IMR-90 (cell line): ENCODE data around the gene PAPSS2. TPM values are rescaled to one million over a fixed set of nuclear protein-coding genes. Genes with fewer than 3 reads are reported as not detected.
"Not testable (repeated sequence)": the region's sequence is repeated elsewhere in the genome, so short reads cannot be mapped to it uniquely, and the experiment has no call there.

ENCODE experiments used
- ATAC-seq: fragments of 200-7000 bp; cut with Tn5 transposase; 2 replicates; pipeline ENCODE4 v1.9.1; 2020; ENCODE audit warnings: low read depth, mild to moderate bottlenecking, moderate library complexity
- BruUV-seq: library from RNA; stranded (reverse); fragments of 400-500 nt; replicated peaks from 2 replicates; lab custom pipeline; 2021; lab: Mats Ljungman, UMichigan
- CTCF ChIA-PET: fragments of 300-600 bp; formaldehyde crosslinking; extraction: SDS; loops from one replicate; lab custom pipeline; 2021; ENCODE audit warnings: antibody characterized with exemption; lab: Yijun Ruan, JAX
- POLR2A ChIA-PET: fragments of 300-600 bp; sonication (Branson Sonifier 250); formaldehyde crosslinking; loops from one replicate; lab custom pipeline; 2022; ENCODE audit warnings: antibody characterized with exemption; ENCODE audit not compliant: unreplicated experiment; lab: Charles Lee
- DNase-seq: peaks from one replicate; pipeline ENCODE4 v3.0.0; 2013
- H2AFZ ChIP-seq: replicated peaks from 2 replicates; pipeline ENCODE3; 2013; ENCODE audit warnings: low read length, mild to moderate bottlenecking; ENCODE audit not compliant: poor library complexity
- H2AK5ac ChIP-seq: 2 replicates; pipeline ENCODE4 v1.6.1; 2013; ENCODE audit warnings: low read depth, low read length, inconsistent platforms
- H2AK9ac ChIP-seq: replicated peaks from 2 replicates; pipeline ENCODE3; 2013; ENCODE audit warnings: mild to moderate bottlenecking, low read depth, low read length, moderate library complexity; ENCODE audit not compliant: poor library complexity
- H2BK120ac ChIP-seq: 2 replicates; pipeline ENCODE4 v1.6.1; 2013; ENCODE audit warnings: low read depth, low read length, inconsistent platforms
- H2BK15ac ChIP-seq: 3 replicates; pipeline ENCODE4 v1.6.1; 2013; ENCODE audit warnings: low read depth, low read length, inconsistent platforms
- H2BK20ac ChIP-seq: 2 replicates; pipeline ENCODE4 v1.6.1; 2013; ENCODE audit warnings: low read depth, mild to moderate bottlenecking, inconsistent platforms, low read length, moderate library complexity
- H2BK5ac ChIP-seq: 2 replicates; pipeline ENCODE4 v1.6.1; 2013; ENCODE audit warnings: mild to moderate bottlenecking, low read depth, low read length, inconsistent platforms; ENCODE audit not compliant: poor library complexity, severe bottlenecking
- H3K14ac ChIP-seq: replicated peaks from 2 replicates; pipeline ENCODE4 v1.6.1; 2013; ENCODE audit warnings: low read depth, low read length, inconsistent platforms
- H3K18ac ChIP-seq: 2 replicates; pipeline ENCODE4 v1.6.1; 2013; ENCODE audit warnings: low read depth, low read length, control low read depth
- H3K23ac ChIP-seq: 2 replicates; pipeline ENCODE4 v1.6.1; 2013; ENCODE audit warnings: low read depth, low read length, inconsistent platforms
- H3K27ac ChIP-seq: 2 replicates; pipeline ENCODE4 v1.5.1; 2013; ENCODE audit warnings: mild to moderate bottlenecking, control low read depth, low read length; ENCODE audit not compliant: insufficient read depth
- H3K27me3 ChIP-seq: 2 replicates; pipeline ENCODE4 v1.6.1; 2013; ENCODE audit warnings: low read length; ENCODE audit not compliant: control insufficient read depth, insufficient read depth
- H3K36me3 ChIP-seq: 2 replicates; pipeline ENCODE4 v1.6.1; 2013; ENCODE audit warnings: low read length, mixed read lengths; ENCODE audit not compliant: control insufficient read depth, insufficient read depth
- H3K4ac ChIP-seq: 2 replicates; pipeline ENCODE4 v1.6.1; 2013; ENCODE audit warnings: low read depth, low read length, inconsistent platforms
- H3K4me1 ChIP-seq: 2 replicates; pipeline ENCODE4 v1.6.1; 2013; ENCODE audit warnings: low read length, mixed read lengths; ENCODE audit not compliant: control insufficient read depth, insufficient read depth
- H3K4me2 ChIP-seq: 2 replicates; pipeline ENCODE4 v1.6.1; 2013; ENCODE audit warnings: low read depth, mild to moderate bottlenecking, control low read depth, low read length, moderate library complexity
- H3K4me3 ChIP-seq: 2 replicates; pipeline ENCODE4 v1.5.1; 2013; ENCODE audit warnings: low read depth, mild to moderate bottlenecking, control low read depth, low read length, moderate library complexity; ENCODE audit not compliant: insufficient read depth
- H3K56ac ChIP-seq: 2 replicates; pipeline ENCODE4 v1.6.1; 2013; ENCODE audit warnings: low read length, inconsistent platforms; ENCODE audit not compliant: insufficient read depth; ENCODE audit errors: extremely low read depth
- H3K79me1 ChIP-seq, 2 experiments: 2 replicates each; pipeline ENCODE4 v1.6.1; 2013; ENCODE audit warnings: low read length in 2 of 2, inconsistent platforms in 1 of 2, low read depth in 1 of 2
- H3K9ac ChIP-seq: 2 replicates; pipeline ENCODE4 v1.6.1; 2013; ENCODE audit warnings: low read depth, low read length, control low read depth
- H3K9me1 ChIP-seq: 2 replicates; pipeline ENCODE4 v1.6.1; 2013; ENCODE audit warnings: low read length, inconsistent platforms; ENCODE audit not compliant: insufficient read depth
- H3K9me3 ChIP-seq: 2 replicates; pipeline ENCODE4 v1.6.1; 2013; ENCODE audit warnings: low read length; ENCODE audit not compliant: control insufficient read depth, insufficient read depth
- H4K20me1 ChIP-seq: 2 replicates; pipeline ENCODE4 v1.6.1; 2013; ENCODE audit warnings: low read length, inconsistent platforms; ENCODE audit not compliant: insufficient read depth
- H4K5ac ChIP-seq: 2 replicates; pipeline ENCODE4 v1.6.1; 2013; ENCODE audit warnings: mild to moderate bottlenecking, low read depth, low read length, control low read depth
- H4K8ac ChIP-seq, 2 experiments: 2 replicates each; pipeline ENCODE4 v1.6.1; 2013; ENCODE audit warnings: low read depth in 2 of 2, low read length in 2 of 2, control low read depth in 1 of 2, inconsistent platforms in 1 of 2
- H4K91ac ChIP-seq: 2 replicates; pipeline ENCODE4 v1.6.1; 2013; ENCODE audit warnings: low read depth, low read length, inconsistent platforms; ENCODE audit not compliant: insufficient read depth
- WGBS, 2 experiments: methylation state at CpG; one replicate each; pipeline versions ENCODE4 v1.1.5 to v1.1.7; 2013; ENCODE audit warnings: missing lambda C conversion rate in 2 of 2; ENCODE audit not compliant: insufficient read length in 1 of 2; ENCODE audit errors: extremely low coverage in 2 of 2; 5-methylcytosine and 5-hydroxymethylcytosine counted together
- dilution Hi-C: fragments of 300-500 bp; cut with HindIII; formaldehyde crosslinking; loops from one replicate; pipeline ENCODE4 v1.14.3; 2018; ENCODE audit warnings: low sequenced_read_pairs; ENCODE audit not compliant: unreplicated experiment
- in situ Hi-C: fragments of 300-500 bp; cut with MboI; formaldehyde crosslinking; loops from 3 replicates; pipeline ENCODE4 v1.14.3; 2019; ENCODE audit warnings: low sequenced_read_pairs, inconsistent platforms, mixed read lengths
- intact Hi-C: fragments of 100-400 bp; cut with micrococcal nuclease; formaldehyde crosslinking; loops from 2 replicates; pipeline ENCODE4 v1.10.0; 2022
- polyA plus RNA-seq, 3 experiments: library from polyadenylated mRNA; depleted of rRNA; stranded (reverse); fragments of >200 nt; gene quantifications; 2 replicates each; pipeline ENCODE4 v1.2.3, GENCODE V29; 2012; ENCODE audit warnings: low replicate concordance in 1 of 3
- total RNA-seq: library from RNA; depleted of rRNA; stranded (reverse); fragments of >200 nt; gene quantifications from 2 replicates; pipeline ENCODE4 v1.2.3, GENCODE V29; 2012
- TF ChIP-seq, protein P1 (sequence below): fragments of 150-350 bp; IDR thresholded peaks from 2 replicates; pipeline ENCODE4 v1.6.1; 2017; ENCODE audit warnings: mild to moderate bottlenecking, antibody characterized with exemption, low read length, low read depth

Gene PAPSS2
- total and polyA plus RNA-seq, 2 of the 4 experiments (the other 2 are of a cell fraction): 55.0 to 63.3 TPM

DNA sequence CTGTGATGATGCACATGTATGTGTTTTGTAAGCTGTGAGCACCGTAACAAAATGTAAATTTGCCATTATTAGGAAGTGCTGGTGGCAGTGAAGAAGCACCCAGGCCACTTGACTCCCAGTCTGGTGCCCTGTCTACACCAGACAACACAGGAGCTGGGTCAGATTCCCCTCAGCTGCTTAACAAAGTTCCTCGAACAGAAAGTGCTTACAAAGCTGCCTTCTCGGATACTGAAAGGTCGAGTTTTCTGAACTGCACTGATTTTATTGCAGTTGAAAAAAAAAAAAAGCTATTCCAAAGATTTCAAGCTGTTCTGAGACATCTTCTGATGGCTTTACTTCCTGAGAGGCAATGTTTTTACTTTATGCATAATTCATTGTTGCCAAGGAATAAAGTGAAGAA is 87.2 kb downstream of the PAPSS2 start:
- no peaks in the 10 kb centered on the region; the same call in 1 of the 2 replicates for H3K9me1 ChIP-seq
- POLR2A ChIA-PET: interaction anchor here (0.6 kb wide), 1 partner anchor 972 kb away, joined by 3 read pairs; no protein-coding TSS in a partner anchor
- H2BK20ac ChIP-seq: no peak overlapping the region
- CTCF ChIA-PET: interaction anchor here (0.6 kb wide), 1 partner anchor 12 kb away, joined by 3 read pairs; no protein-coding TSS in a partner anchor
- H3K4me1 ChIP-seq: peaks cover 2% of the 10 kb centered on the region; the same call in 1 of the 2 replicates
- intact Hi-C loops: no loop called here
- H3K56ac ChIP-seq: no peak overlapping the region
- H2AK5ac ChIP-seq: no peak overlapping the region
- no peak overlapping the region for H3K23ac ChIP-seq
- no peaks in the 10 kb centered on the region for H3K9me3 ChIP-seq
- in situ Hi-C loops: no loop called here
- no peak overlapping the region for H2BK15ac ChIP-seq
- H3K79me1 ChIP-seq: peaks cover 0 to 3% of the 10 kb centered on the region in 2 experiments; a peak in 2 of 4 replicates
- no peak overlapping the region for H3K9ac ChIP-seq
- H3K18ac ChIP-seq: no peak overlapping the region
- H3K4me2 ChIP-seq: no peak overlapping the region
- no peak overlapping the region for H4K8ac ChIP-seq
- no peak overlapping the region for H3K14ac ChIP-seq
- no peak overlapping the region for H3K4ac ChIP-seq
- dilution Hi-C loops: no loop called here
- 40% methylated on average over 2 of the region's 4 CpGs; no CpG with 5 or more reads in 1 of the 2 experiments for WGBS, 2 experiments
- TF ChIP-seq, protein P1, sequence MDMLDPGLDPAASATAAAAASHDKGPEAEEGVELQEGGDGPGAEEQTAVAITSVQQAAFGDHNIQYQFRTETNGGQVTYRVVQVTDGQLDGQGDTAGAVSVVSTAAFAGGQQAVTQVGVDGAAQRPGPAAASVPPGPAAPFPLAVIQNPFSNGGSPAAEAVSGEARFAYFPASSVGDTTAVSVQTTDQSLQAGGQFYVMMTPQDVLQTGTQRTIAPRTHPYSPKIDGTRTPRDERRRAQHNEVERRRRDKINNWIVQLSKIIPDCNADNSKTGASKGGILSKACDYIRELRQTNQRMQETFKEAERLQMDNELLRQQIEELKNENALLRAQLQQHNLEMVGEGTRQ: no peak
- BruUV-seq: no TSS peak
- no peaks in the 10 kb centered on the region for H4K20me1 ChIP-seq
- H4K91ac ChIP-seq: no peak overlapping the region
- H3K27ac ChIP-seq: no peak overlapping the region
- no peak overlapping the region for H2BK5ac ChIP-seq
- DNase-seq: no peak
- no peaks in the 10 kb centered on the region for H3K27me3 ChIP-seq
- H3K4me3 ChIP-seq: no peak overlapping the region
- peaks cover 21% of the 10 kb centered on the region for H3K36me3 ChIP-seq
- H2BK120ac ChIP-seq: no peak overlapping the region
- no peak overlapping the region for H2AK9ac ChIP-seq
- no peak for ATAC-seq
- no peak overlapping the region for H4K5ac ChIP-seq
- no peak overlapping the region for H2AFZ ChIP-seq

GRCh38 chr10:87748244-87748643 is 88.6 kb downstream of the PAPSS2 start:
- H2BK20ac ChIP-seq, H3K9me3 ChIP-seq, H3K4me1 ChIP-seq, H3K14ac ChIP-seq, H4K5ac ChIP-seq, H2AK5ac ChIP-seq, H3K4ac ChIP-seq, H3K18ac ChIP-seq, H4K20me1 ChIP-seq, POLR2A ChIA-PET, in situ Hi-C loops, H2BK15ac ChIP-seq, H2AK9ac ChIP-seq, H3K9me1 ChIP-seq, ATAC-seq, DNase-seq, H2BK5ac ChIP-seq, H3K9ac ChIP-seq, H2BK120ac ChIP-seq, H3K4me2 ChIP-seq, H3K4me3 ChIP-seq, H3K27ac ChIP-seq, H2AFZ ChIP-seq, CTCF ChIA-PET, H4K91ac ChIP-seq, H3K56ac ChIP-seq, H3K23ac ChIP-seq, H4K8ac ChIP-seq, H3K79me1 ChIP-seq, H3K27me3 ChIP-seq, intact Hi-C loops, dilution Hi-C loops, BruUV-seq: not testable (repeated sequence)
- H3K36me3 ChIP-seq: peaks cover 17% of the 10 kb centered on the region
- no CpG with 5 or more reads among the region's 4 CpGs for WGBS, 2 experiments
